ENCODE measurements around the gene APBB1.

The APBB1 gene

GRCh38 chr11:6455070-6455469 is 36.2 kb upstream of the APBB1 start:
- no peak for DNase-seq (ENCODE audit: low read depth)
- no peak for TF ChIP-seq CTCF (IDR thresholded peaks at IDR 0.05; ENCODE audit: low read depth, low read length)
- no peak for TF ChIP-seq MYC (IDR thresholded peaks at IDR 0.05; ENCODE audit: low read depth, low read length)
- no peak for TF ChIP-seq MAX (IDR thresholded peaks at IDR 0.05; ENCODE audit: low read depth, low read length)
- TF ChIP-seq POLR2A (IDR thresholded peaks at IDR 0.05; ENCODE audit: extremely low read depth, insufficient read length) = no peak
- H3K4me3 ChIP-seq (ENCODE audit: low read depth, low read length) = no peak overlapping the region

- no peak overlapping the region for H3K4me3 ChIP-seq (ENCODE audit: low read depth, low read length)
- no peak for DNase-seq (ENCODE audit: low read depth)
- TF ChIP-seq MAX (IDR thresholded peaks at IDR 0.05; ENCODE audit: low read depth, low read length) (no peak), CTCF (IDR thresholded peaks at IDR 0.05; ENCODE audit: low read depth, low read length) (no peak), MYC (IDR thresholded peaks at IDR 0.05; ENCODE audit: low read depth, low read length) (no peak), POLR2A (IDR thresholded peaks at IDR 0.05; ENCODE audit: extremely low read depth, insufficient read length) (no peak)
These were observed 34.3 kb upstream of the APBB1 start for GRCh38 chr11:6453152-6453551.

GRCh38 chr11:6452219-6452618 is 33.3 kb upstream of the APBB1 start:
- DNase-seq (ENCODE audit: low read depth) = no peak
- H3K4me3 ChIP-seq (ENCODE audit: low read depth, low read length) = no peak overlapping the region
- TF ChIP-seq POLR2A (IDR thresholded peaks at IDR 0.05; ENCODE audit: extremely low read depth, insufficient read length) (no peak), MAX (IDR thresholded peaks at IDR 0.05; ENCODE audit: low read depth, low read length) (no peak), CTCF (IDR thresholded peaks at IDR 0.05; ENCODE audit: low read depth, low read length) (no peak), MYC (IDR thresholded peaks at IDR 0.05; ENCODE audit: low read depth, low read length) (no peak)

GRCh38 chr11:6448574-6448973 is 29.7 kb upstream of the APBB1 start:
- TF ChIP-seq CTCF (IDR thresholded peaks at IDR 0.05; ENCODE audit: low read depth, low read length) = no peak
- no peak for TF ChIP-seq POLR2A (IDR thresholded peaks at IDR 0.05; ENCODE audit: extremely low read depth, insufficient read length)
- no peak for TF ChIP-seq MAX (IDR thresholded peaks at IDR 0.05; ENCODE audit: low read depth, low read length)
- no peak for TF ChIP-seq MYC (IDR thresholded peaks at IDR 0.05; ENCODE audit: low read depth, low read length)

GRCh38 chr11:6443269-6444003 is 24.5 kb upstream of the APBB1 start:
- H3K4me3 ChIP-seq (ENCODE audit: low read depth, low read length) = no peak overlapping the region
- peak; percentile 61 for DNase-seq (ENCODE audit: low read depth)
- TF ChIP-seq MAX (IDR thresholded peaks at IDR 0.05; ENCODE audit: low read depth, low read length) (no peak), CTCF (IDR thresholded peaks at IDR 0.05; ENCODE audit: low read depth, low read length) (peak; percentile 83), POLR2A (IDR thresholded peaks at IDR 0.05; ENCODE audit: extremely low read depth, insufficient read length) (no peak), MYC (IDR thresholded peaks at IDR 0.05; ENCODE audit: low read depth, low read length) (no peak)

More at GRCh38 chr11:6448574-6448973, 29.7 kb upstream of the APBB1 start:
- DNase-seq (ENCODE audit: low read depth) = no peak
- no peak overlapping the region for H3K4me3 ChIP-seq (ENCODE audit: low read depth, low read length)

Measured in NB4 (cell line).